ENCODE results near the gene C6orf120. TPM values are rescaled to one million over a fixed set of nuclear protein-coding genes. Genes with fewer than 3 reads are reported as not detected.

The C6orf120 gene
- total RNA-seq, 1 experiment from 2014 or later = 31.5 TPM

DNA sequence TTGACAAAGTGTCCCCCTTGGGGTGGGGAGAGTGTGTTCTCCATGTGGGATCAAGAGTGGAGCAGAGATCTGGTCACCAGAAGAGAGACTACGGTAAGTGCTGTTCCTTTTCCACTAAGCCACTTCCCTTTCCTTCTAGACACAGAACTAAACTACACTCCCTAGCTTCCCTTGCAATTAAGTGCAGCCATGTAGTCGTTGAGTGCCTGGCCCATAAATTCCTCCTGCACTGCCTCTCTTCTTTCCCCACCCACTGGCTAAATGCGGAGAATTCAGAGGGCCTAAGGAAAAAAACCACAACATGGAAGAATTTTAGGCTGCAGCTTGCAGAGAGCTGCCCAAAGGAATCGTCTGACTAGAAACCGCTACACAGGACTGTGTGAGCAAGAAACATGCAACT lies 1.6 kb upstream of the C6orf120 start:
- no peaks in the 10 kb centered on the region for H3K27me3 ChIP-seq (ENCODE audit: control insufficient read depth, insufficient read depth, low read length)
- intact Hi-C loops (cut with micrococcal nuclease; ENCODE audit: unreplicated experiment) = loop anchor here (5.0 kb wide), 1 partner anchor 743 kb away; no protein-coding TSS in a partner anchor
- H3K36me3 ChIP-seq (ENCODE audit: control insufficient read depth, insufficient read depth, low read length) = peaks cover 31% of the 10 kb centered on the region
- ChIA-PET CTCF (no interaction called here), POLR2A (no interaction called here)
- no peaks in the 10 kb centered on the region; the same call in 1 of the 2 replicates for H3K9me3 ChIP-seq (ENCODE audit: control insufficient read depth, insufficient read depth, low read depth, low read length)
- H3K27ac ChIP-seq (ENCODE audit: low read length) = peak overlapping the region; percentile 97
- DNase-seq (ENCODE audit: low read depth, low spot score) (no peak), ATAC-seq (no peak)
- peaks cover 32% of the 10 kb centered on the region for H3K4me1 ChIP-seq (ENCODE audit: control insufficient read depth, insufficient read depth, low read length)
- peak overlapping the region in 1 of 2 experiments; percentile 100; a peak in 2 of 4 replicates for H3K4me3 ChIP-seq (ENCODE audit: low read depth in 2 of 2, low read length in 2 of 2)
- in situ Hi-C loops (cut with HindIII; ENCODE audit: low pct_unique_long_range_greater_than_20kb, low sequenced_read_pairs) = no loop called here
- TF ChIP-seq TCF7L2 (IDR thresholded peaks at IDR 0.05; ENCODE audit: low read depth, low read length) (no peak), POLR2AphosphoS5 (IDR thresholded peaks at IDR 0.05; ENCODE audit: low read depth, low read length) (no peak), SIN3A (IDR thresholded peaks at IDR 0.05; ENCODE audit: borderline replicate concordance, insufficient read depth, low read depth, low read length) (no peak)
- TF ChIP-seq, protein P1, sequence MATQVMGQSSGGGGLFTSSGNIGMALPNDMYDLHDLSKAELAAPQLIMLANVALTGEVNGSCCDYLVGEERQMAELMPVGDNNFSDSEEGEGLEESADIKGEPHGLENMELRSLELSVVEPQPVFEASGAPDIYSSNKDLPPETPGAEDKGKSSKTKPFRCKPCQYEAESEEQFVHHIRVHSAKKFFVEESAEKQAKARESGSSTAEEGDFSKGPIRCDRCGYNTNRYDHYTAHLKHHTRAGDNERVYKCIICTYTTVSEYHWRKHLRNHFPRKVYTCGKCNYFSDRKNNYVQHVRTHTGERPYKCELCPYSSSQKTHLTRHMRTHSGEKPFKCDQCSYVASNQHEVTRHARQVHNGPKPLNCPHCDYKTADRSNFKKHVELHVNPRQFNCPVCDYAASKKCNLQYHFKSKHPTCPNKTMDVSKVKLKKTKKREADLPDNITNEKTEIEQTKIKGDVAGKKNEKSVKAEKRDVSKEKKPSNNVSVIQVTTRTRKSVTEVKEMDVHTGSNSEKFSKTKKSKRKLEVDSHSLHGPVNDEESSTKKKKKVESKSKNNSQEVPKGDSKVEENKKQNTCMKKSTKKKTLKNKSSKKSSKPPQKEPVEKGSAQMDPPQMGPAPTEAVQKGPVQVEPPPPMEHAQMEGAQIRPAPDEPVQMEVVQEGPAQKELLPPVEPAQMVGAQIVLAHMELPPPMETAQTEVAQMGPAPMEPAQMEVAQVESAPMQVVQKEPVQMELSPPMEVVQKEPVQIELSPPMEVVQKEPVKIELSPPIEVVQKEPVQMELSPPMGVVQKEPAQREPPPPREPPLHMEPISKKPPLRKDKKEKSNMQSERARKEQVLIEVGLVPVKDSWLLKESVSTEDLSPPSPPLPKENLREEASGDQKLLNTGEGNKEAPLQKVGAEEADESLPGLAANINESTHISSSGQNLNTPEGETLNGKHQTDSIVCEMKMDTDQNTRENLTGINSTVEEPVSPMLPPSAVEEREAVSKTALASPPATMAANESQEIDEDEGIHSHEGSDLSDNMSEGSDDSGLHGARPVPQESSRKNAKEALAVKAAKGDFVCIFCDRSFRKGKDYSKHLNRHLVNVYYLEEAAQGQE (IDR thresholded peaks at IDR 0.05; ENCODE audit: insufficient read depth in 1 of 2, low read depth in 2 of 2, low read length in 1 of 2) = no peak
- TF ChIP-seq, protein P2, sequence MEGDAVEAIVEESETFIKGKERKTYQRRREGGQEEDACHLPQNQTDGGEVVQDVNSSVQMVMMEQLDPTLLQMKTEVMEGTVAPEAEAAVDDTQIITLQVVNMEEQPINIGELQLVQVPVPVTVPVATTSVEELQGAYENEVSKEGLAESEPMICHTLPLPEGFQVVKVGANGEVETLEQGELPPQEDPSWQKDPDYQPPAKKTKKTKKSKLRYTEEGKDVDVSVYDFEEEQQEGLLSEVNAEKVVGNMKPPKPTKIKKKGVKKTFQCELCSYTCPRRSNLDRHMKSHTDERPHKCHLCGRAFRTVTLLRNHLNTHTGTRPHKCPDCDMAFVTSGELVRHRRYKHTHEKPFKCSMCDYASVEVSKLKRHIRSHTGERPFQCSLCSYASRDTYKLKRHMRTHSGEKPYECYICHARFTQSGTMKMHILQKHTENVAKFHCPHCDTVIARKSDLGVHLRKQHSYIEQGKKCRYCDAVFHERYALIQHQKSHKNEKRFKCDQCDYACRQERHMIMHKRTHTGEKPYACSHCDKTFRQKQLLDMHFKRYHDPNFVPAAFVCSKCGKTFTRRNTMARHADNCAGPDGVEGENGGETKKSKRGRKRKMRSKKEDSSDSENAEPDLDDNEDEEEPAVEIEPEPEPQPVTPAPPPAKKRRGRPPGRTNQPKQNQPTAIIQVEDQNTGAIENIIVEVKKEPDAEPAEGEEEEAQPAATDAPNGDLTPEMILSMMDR (IDR thresholded peaks at IDR 0.05) = no peak
- no TSS peak for BruUV-seq (replicated peaks)

DNA sequence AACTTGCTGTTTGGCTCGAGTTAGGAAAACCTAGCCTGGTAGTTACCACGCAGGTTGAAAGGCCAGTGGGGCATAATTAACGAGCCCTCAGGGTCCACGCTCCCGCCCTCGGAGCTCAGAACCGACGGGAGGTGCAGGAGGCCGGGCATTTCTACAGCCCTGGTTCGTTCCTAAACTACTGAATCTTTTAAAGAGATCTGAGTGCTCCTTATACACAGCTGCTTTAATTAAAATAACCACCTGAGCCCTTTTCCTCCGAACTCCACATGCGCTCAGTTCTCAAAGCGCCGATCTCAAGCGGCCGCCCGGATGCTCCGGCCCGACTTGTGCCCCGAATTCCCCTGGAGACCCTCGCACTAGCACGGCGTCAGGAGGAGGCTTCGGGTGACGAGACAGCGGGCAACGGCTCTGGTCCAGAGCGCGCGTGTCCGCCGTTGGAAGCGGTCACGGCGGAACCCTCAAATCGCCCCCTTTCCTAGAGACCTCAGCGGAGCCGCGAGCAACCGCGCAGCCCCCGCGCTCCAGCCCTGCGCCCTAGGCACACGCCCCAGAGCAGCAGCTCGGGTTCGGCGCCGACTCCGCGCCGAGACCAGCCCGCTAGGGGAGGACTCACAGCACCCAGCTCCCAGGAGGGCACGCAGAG lies 494 bp upstream of the C6orf120 start:
- CTCF ChIA-PET = no interaction called here
- DNase-seq (ENCODE audit: low read depth, low spot score) (no peak), ATAC-seq (peak; percentile 0)
- Histone ChIP-seq H3K4me1 (ENCODE audit: control insufficient read depth, insufficient read depth, low read length) (peaks cover 32% of the 10 kb centered on the region), H3K9me3 (ENCODE audit: control insufficient read depth, insufficient read depth, low read depth, low read length) (no peaks in the 10 kb centered on the region), H3K27me3 (ENCODE audit: control insufficient read depth, insufficient read depth, low read length) (no peaks in the 10 kb centered on the region), H3K36me3 (ENCODE audit: control insufficient read depth, insufficient read depth, low read length) (peaks cover 41% of the 10 kb centered on the region), H3K4me3 (ENCODE audit: low read depth in 2 of 2, low read length in 2 of 2) (peak overlapping the region; percentile 85 to 100), H3K27ac (ENCODE audit: low read length) (peak overlapping the region; percentile 97)
- TSS peak; percentile 85 for BruUV-seq (replicated peaks)
- intact Hi-C loops (cut with micrococcal nuclease; ENCODE audit: unreplicated experiment) (loop anchor here (5.0 kb wide), 1 partner anchor 744 kb away; no protein-coding TSS in a partner anchor), in situ Hi-C loops (cut with HindIII; ENCODE audit: low pct_unique_long_range_greater_than_20kb, low sequenced_read_pairs) (no loop called here)
- TF ChIP-seq TCF7L2 (IDR thresholded peaks at IDR 0.05; ENCODE audit: low read depth, low read length) (no peak), POLR2AphosphoS5 (IDR thresholded peaks at IDR 0.05; ENCODE audit: low read depth, low read length) (no peak), SIN3A (IDR thresholded peaks at IDR 0.05; ENCODE audit: borderline replicate concordance, insufficient read depth, low read depth, low read length) (no peak)
- TF ChIP-seq, protein P1 (IDR thresholded peaks at IDR 0.05; ENCODE audit: insufficient read depth in 1 of 2, low read depth in 2 of 2, low read length in 1 of 2) = no peak
- TF ChIP-seq, protein P2 (IDR thresholded peaks at IDR 0.05) = no peak
- POLR2A ChIA-PET = interaction anchor here (0.6 to 2.2 kb wide), 3 partner anchors 21 to 180 kb away, joined by 3 to 6 read pairs (median 5); no protein-coding TSS in a partner anchor

Data from Panc1 (cell line).